GM21423 (cell line): ENCODE results near the gene SNAPC2.

Experiments used
- ATAC-seq: cut with Tn5 transposase; IDR thresholded peaks from one replicate; pipeline ENCODE4 v1.9.1; 2021; ENCODE audit warnings: mild to moderate bottlenecking, moderate library complexity; ENCODE audit not compliant: unreplicated experiment

The SNAPC2 gene

GRCh38 chr19:7919610-7920518, at the start of gene SNAPC2:
Gene SNAPC2, plus strand, starts transcription at chr19:7920338. Its CDS starts 29 bp downstream, at chr19:7920367.
- ATAC-seq = peak; percentile 61

- no peak for ATAC-seq
Observed at GRCh38 chr19:7870571-7871436, 49.3 kb upstream of the SNAPC2 start.

- ATAC-seq = no peak
Observed at GRCh38 chr19:7871437-7872305, 48.5 kb upstream of the SNAPC2 start.

GRCh38 chr19:7872306-7873204, 47.6 kb upstream of the SNAPC2 start:
- ATAC-seq = no peak

- no peak for ATAC-seq
Observed at GRCh38 chr19:7873304-7874075, 46.6 kb upstream of the SNAPC2 start.

GRCh38 chr19:7874076-7874896, 45.9 kb upstream of the SNAPC2 start, which contains the start of gene PRR36:
Gene PRR36, minus strand, starts transcription at chr19:7874390. Its CDS starts 701 bp downstream, at chr19:7873689.
- no peak for ATAC-seq

GRCh38 chr19:7874897-7875273, 45.3 kb upstream of the SNAPC2 start:
- ATAC-seq = no peak

- no peak for ATAC-seq
Observed at GRCh38 chr19:7877249-7877836, 42.8 kb upstream of the SNAPC2 start.

- no peak for ATAC-seq
Observed at GRCh38 chr19:7879111-7879807, 40.9 kb upstream of the SNAPC2 start.

GRCh38 chr19:7879836-7880235, 40.3 kb upstream of the SNAPC2 start:
- ATAC-seq = no peak

GRCh38 chr19:7881910-7882309, 38.2 kb upstream of the SNAPC2 start:
- no peak for ATAC-seq

GRCh38 chr19:7883105-7883504, 37.0 kb upstream of the SNAPC2 start:
- ATAC-seq = no peak

GRCh38 chr19:7883796-7884570, 36.2 kb upstream of the SNAPC2 start:
- ATAC-seq = no peak

GRCh38 chr19:7885818-7886217, 34.3 kb upstream of the SNAPC2 start:
- ATAC-seq = no peak

- ATAC-seq = no peak
Observed at GRCh38 chr19:7887408-7888144, 32.6 kb upstream of the SNAPC2 start.
